Spleen (tissue), 11 donors: ENCODE results near the gene LCN2. TPM values are rescaled to one million over a fixed set of nuclear protein-coding genes. Genes with fewer than 3 reads are reported as not detected.
"Not testable (repeated sequence)": the region's sequence is repeated elsewhere in the genome, so short reads cannot be mapped to it uniquely, and the experiment has no call there.

Experiments used
- DNase-seq: peaks from one replicate; pipeline ENCODE4 v3.0.0-alpha.2; 2020
- H3K27ac ChIP-seq, 8 donors: fragments of 200-600 bp; sonication (generic) in 7 of 8; 1 replicate in 4 of 8; 2 replicates in 4 of 8; pipeline versions ENCODE4 v1.5.0 to v1.8.0; 2016 to 2021; ENCODE audit warnings: inconsistent platforms in 4 of 8, mild to moderate bottlenecking in 4 of 8, moderate library complexity in 1 of 8
- H3K27me3 ChIP-seq, 7 donors: fragments of 200-600 bp; sonication (generic) in 6 of 7; replicated peaks in 1 of 7; 1 replicate in 4 of 7; 2 replicates in 3 of 7; pipeline versions ENCODE4 v1.5.0 to v1.8.0; 2016 to 2021; ENCODE audit warnings: inconsistent platforms in 3 of 7, mild to moderate bottlenecking in 1 of 7
- H3K36me3 ChIP-seq, 6 donors: fragments of 200-600 bp; sonication (generic) in 5 of 6; 1 replicate in 4 of 6; 2 replicates in 2 of 6; pipeline versions ENCODE4 v1.5.0 to v1.8.0; 2016 to 2021; ENCODE audit warnings: inconsistent platforms in 2 of 6
- H3K4me1 ChIP-seq, 6 donors: fragments of 200-600 bp; sonication (generic) in 5 of 6; 1 replicate in 3 of 6; 2 replicates in 3 of 6; pipeline versions ENCODE4 v1.5.0 to v1.8.0; 2016 to 2021; ENCODE audit warnings: inconsistent platforms in 3 of 6
- H3K4me3 ChIP-seq, 8 donors: fragments of 200-600 bp; sonication (generic) in 7 of 8; 1 replicate in 4 of 8; 2 replicates in 4 of 8; pipeline versions ENCODE4 v1.5.0 to v1.8.0; 2016 to 2021; ENCODE audit warnings: inconsistent platforms in 4 of 8, mild to moderate bottlenecking in 4 of 8, moderate library complexity in 2 of 8
- H3K9me3 ChIP-seq, 8 donors: fragments of 200-600 bp; sonication (generic) in 7 of 8; 1 replicate in 4 of 8; 2 replicates in 4 of 8; pipeline versions ENCODE4 v1.5.0 to v1.8.0; 2016 to 2021; ENCODE audit warnings: inconsistent platforms in 4 of 8
- POLR2A ChIP-seq, 3 donors: fragments of 450-650 bp; IDR thresholded peaks; one replicate each; pipeline ENCODE4 v1.5.1; 2017; ENCODE audit warnings: antibody characterized with exemption in 3 of 3, mild to moderate bottlenecking in 1 of 3
- POLR2AphosphoS5 ChIP-seq, 3 donors: sonication (generic); formaldehyde crosslinking; IDR thresholded peaks; one replicate each; pipeline ENCODE4 v1.5.1; 2017; ENCODE audit warnings: antibody characterized with exemption in 3 of 3
- WGBS, 5 donors: extraction: QIAGEN DNeasy Blood & Tissue Kit in 3 of 5; methylation state at CpG; one replicate each; pipeline versions ENCODE4 v1.1.5 to v1.1.7; 2013 to 2018; 5-methylcytosine and 5-hydroxymethylcytosine counted together
- intact Hi-C: fragments of 100-400 bp; cut with DNase I; formaldehyde crosslinking; loops from one replicate; pipeline ENCODE4 v1.15.0; 2023; ENCODE audit warnings: low total_unique reads
- polyA plus RNA-seq, 3 donors: library from polyadenylated mRNA; stranded (reverse); fragments of 200-250 nt; gene quantifications; one replicate each; pipeline ENCODE4 v1.2.1, GENCODE V29; 2013
- total RNA-seq, 7 donors: library from RNA; depleted of rRNA in 3 of 7; stranded (reverse); fragments of >200 nt in 3 of 7; fragmentation: NEBNext Ultra II Directional in 4 of 7; extraction: Animal tissue kit (Norgen Biotek cat#: 25700) in 4 of 7; gene quantifications; one replicate each; pipeline versions ENCODE4 v1.1.0 to v1.2.1, GENCODE V29; 2016 to 2021
- TF ChIP-seq, protein P1 (sequence below), 11 experiments: fragments of 200-600 bp in 7 of 11; fragments of 450-650 bp in 4 of 11; sonication (generic) in 4 of 11; IDR thresholded peaks in 8 of 11; conservative IDR thresholded peaks in 3 of 11; 1 replicate in 7 of 11; 2 replicates in 4 of 11; pipeline versions ENCODE4 v1.4.0 to v1.8.0; 2016 to 2021; ENCODE audit warnings: antibody characterized with exemption in 11 of 11, inconsistent platforms in 4 of 11, mild to moderate bottlenecking in 1 of 11
- donor health status: healthy with polysubstance abuse.
- donor health status: DM: no; HTN: no; CAD: no; lungs with moderate emphysema.
- donor health status: DM: no; HTN: no; CAD: no.
- donor health status: Bipolar disorder and iron deficiency.
- donor health status: healthy.
- donor health status: DM: no; HTN: no; CAD: no.
- donor health status: DM: yes; HTN: yes; CAD: no.

LCN2 gene
- total and polyA plus RNA-seq, 10 donors, result 7.7 to 218 (median 15.4) TPM

DNA sequence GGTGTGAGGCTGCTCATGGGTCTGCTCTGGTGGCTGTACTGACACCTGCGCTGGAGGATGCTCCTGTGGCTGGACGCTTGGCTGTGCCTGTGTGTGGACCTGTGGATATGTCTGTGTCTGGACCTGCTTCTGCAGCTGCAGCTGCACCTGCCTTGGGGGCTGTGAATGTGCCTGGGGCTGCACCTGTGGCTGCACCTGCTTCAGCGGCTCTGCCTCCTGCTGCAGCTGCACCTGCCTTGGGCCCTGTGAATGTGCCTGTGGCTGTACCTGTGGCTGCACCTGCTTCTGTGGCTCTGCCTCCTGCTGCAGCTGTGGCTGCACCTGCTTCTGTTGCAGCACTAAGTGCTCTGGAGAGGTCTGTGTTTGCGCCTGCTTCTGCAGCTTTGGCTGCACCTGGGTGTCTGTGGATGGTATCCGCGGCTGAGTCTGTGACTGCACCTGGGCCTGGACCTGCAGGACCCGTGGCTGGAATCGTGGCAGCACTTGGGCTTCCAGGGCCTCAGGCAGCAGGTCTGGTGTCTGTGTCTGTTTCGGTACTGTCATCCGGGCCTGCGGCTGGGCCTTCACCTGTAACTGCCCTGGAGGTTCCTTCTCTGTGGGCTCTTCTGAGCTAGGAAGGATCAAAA is 29.7 kb downstream of the LCN2 start:
- H3K27ac ChIP-seq, result no peak overlapping the region
- H3K4me3 ChIP-seq, result no peak overlapping the region
- H3K36me3 ChIP-seq, result peaks cover 6 to 95% (median 83%) of the 10 kb centered on the region in 6 donors
- 79 to 100% (median 98%) methylated on average over 2 to 11 of the region's 11 CpGs for WGBS, 5 donors
- peaks cover 0 to 8% (median 0%) of the 10 kb centered on the region in 8 donors for H3K9me3 ChIP-seq
- peaks cover 0 to 15% (median 2%) of the 10 kb centered on the region in 6 donors for H3K4me1 ChIP-seq
- intact Hi-C loops, result no loop called here
- no peaks in the 10 kb centered on the region for H3K27me3 ChIP-seq
- DNase-seq, result no peak
- TF ChIP-seq POLR2AphosphoS5 (IDR thresholded peaks at IDR 0.05) (peak in 1 of 3 donors; percentile 47), POLR2A (IDR thresholded peaks at IDR 0.05) (no peak)
- TF ChIP-seq, protein P1, sequence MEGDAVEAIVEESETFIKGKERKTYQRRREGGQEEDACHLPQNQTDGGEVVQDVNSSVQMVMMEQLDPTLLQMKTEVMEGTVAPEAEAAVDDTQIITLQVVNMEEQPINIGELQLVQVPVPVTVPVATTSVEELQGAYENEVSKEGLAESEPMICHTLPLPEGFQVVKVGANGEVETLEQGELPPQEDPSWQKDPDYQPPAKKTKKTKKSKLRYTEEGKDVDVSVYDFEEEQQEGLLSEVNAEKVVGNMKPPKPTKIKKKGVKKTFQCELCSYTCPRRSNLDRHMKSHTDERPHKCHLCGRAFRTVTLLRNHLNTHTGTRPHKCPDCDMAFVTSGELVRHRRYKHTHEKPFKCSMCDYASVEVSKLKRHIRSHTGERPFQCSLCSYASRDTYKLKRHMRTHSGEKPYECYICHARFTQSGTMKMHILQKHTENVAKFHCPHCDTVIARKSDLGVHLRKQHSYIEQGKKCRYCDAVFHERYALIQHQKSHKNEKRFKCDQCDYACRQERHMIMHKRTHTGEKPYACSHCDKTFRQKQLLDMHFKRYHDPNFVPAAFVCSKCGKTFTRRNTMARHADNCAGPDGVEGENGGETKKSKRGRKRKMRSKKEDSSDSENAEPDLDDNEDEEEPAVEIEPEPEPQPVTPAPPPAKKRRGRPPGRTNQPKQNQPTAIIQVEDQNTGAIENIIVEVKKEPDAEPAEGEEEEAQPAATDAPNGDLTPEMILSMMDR (IDR thresholded peaks at IDR 0.05 in 8 of 11, conservative IDR thresholded peaks at IDR 0.05 in 3 of 11), result no peak

DNA sequence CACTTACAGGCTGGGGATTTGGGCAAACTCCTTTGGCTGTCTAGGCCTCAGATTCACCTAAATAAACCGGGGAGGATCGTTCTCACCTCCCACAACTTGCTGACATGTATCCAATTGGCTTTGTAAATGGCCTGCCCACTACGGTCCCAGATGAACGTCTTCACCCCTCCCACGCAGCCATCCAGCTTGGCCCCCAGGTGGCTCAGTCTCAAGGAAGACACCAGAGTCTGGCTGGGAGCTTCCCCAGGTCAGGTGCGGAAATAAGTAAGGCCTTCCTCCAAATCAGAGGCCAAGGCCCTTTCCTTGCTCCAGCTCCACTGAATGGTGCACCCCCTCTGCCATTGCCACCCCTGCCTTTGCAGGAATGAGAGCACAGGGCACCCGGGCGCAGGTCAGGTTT is 30.7 kb downstream of the LCN2 start:
- Histone ChIP-seq H3K27ac (no peak overlapping the region), H3K4me3 (no peak overlapping the region), H3K9me3 (peaks cover 0 to 8% (median 0%) of the 10 kb centered on the region in 8 donors), H3K4me1 (peaks cover 0 to 15% (median 2%) of the 10 kb centered on the region in 6 donors), H3K36me3 (peaks cover 6 to 95% (median 84%) of the 10 kb centered on the region in 6 donors), H3K27me3 (no peaks in the 10 kb centered on the region)
- intact Hi-C loops, result no loop called here
- DNase-seq, result no peak
- TF ChIP-seq POLR2AphosphoS5 (IDR thresholded peaks at IDR 0.05) (no peak), POLR2A (IDR thresholded peaks at IDR 0.05) (no peak)
- TF ChIP-seq, protein P1 (IDR thresholded peaks at IDR 0.05 in 8 of 11, conservative IDR thresholded peaks at IDR 0.05 in 3 of 11), result no peak
- WGBS, 5 donors, result 89 to 99% (median 97%) methylated on average over 8 of the region's 8 CpGs

DNA sequence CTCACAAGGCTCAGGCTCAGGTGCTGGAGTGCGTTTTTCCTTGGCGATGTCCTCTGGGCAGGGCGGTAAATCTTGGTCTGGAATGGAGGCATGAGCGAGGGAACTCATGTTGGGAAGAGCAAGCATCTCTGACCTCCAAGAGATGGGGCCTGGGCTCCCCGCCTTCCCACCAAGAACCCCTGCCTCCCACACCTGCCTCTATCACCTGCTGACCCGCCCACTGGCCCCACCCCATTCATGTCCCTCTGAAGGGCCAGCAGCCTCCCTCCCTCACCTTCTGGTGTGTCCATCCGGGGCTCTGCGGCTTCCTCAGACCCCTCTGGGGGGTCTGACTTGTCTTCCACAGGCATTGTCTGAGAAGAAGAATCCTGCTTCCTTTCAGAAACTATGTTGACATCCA is 31.2 kb downstream of the LCN2 start:
- no peak overlapping the region for H3K4me3 ChIP-seq
- peaks cover 0 to 15% (median 2%) of the 10 kb centered on the region in 6 donors for H3K4me1 ChIP-seq
- DNase-seq, result no peak
- no peak overlapping the region for H3K27ac ChIP-seq
- H3K27me3 ChIP-seq, result no peaks in the 10 kb centered on the region
- intact Hi-C loops, result no loop called here
- H3K9me3 ChIP-seq, result peaks cover 0 to 8% (median 0%) of the 10 kb centered on the region in 8 donors
- H3K36me3 ChIP-seq, result peaks cover 6 to 95% (median 84%) of the 10 kb centered on the region in 6 donors
- WGBS, 5 donors, result 96 to 98% (median 97%) methylated on average over 8 of the region's 8 CpGs
- TF ChIP-seq POLR2A (IDR thresholded peaks at IDR 0.05), result no peak
- TF ChIP-seq POLR2AphosphoS5 (IDR thresholded peaks at IDR 0.05), result no peak
- TF ChIP-seq, protein P1 (IDR thresholded peaks at IDR 0.05 in 8 of 11, conservative IDR thresholded peaks at IDR 0.05 in 3 of 11), result no peak

DNA sequence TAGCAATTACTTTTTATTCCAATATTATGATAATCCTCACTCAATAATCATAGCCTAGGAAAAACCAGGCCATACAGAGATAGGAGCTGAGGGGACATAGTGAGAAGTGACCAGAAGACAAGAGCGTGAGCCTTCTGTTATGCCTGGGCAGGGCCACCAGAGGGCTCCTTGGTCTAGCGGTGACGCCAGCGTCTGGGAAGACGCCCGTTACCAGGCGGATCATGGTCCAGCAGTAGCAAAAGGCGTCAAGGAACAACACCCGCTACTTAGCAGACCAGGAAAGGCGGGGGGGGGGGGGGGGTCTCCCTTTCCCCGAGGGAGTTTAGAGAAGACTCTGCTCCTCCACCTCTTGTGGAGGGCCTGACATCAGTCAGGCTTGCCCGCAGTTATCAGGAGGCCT is 32.2 kb downstream of the LCN2 start:
- TF ChIP-seq, protein P1 (IDR thresholded peaks at IDR 0.05 in 8 of 11, conservative IDR thresholded peaks at IDR 0.05 in 3 of 11), result peak in 7 of 11 experiments; percentile 10 to 43 (median 36)
- intact Hi-C loops, H3K27ac ChIP-seq, H3K4me3 ChIP-seq, DNase-seq, H3K9me3 ChIP-seq, H3K27me3 ChIP-seq: not testable (repeated sequence)
- Histone ChIP-seq H3K4me1 (peaks cover 0 to 13% (median 2%) of the 10 kb centered on the region in 6 donors), H3K36me3 (peaks cover 6 to 95% (median 79%) of the 10 kb centered on the region in 6 donors)
- WGBS, 5 donors, result 55 to 80% (median 71%) methylated on average over 9 to 12 of the region's 12 CpGs
